ENCODE data around the gene CDH24.

Gene CDH24

DNA sequence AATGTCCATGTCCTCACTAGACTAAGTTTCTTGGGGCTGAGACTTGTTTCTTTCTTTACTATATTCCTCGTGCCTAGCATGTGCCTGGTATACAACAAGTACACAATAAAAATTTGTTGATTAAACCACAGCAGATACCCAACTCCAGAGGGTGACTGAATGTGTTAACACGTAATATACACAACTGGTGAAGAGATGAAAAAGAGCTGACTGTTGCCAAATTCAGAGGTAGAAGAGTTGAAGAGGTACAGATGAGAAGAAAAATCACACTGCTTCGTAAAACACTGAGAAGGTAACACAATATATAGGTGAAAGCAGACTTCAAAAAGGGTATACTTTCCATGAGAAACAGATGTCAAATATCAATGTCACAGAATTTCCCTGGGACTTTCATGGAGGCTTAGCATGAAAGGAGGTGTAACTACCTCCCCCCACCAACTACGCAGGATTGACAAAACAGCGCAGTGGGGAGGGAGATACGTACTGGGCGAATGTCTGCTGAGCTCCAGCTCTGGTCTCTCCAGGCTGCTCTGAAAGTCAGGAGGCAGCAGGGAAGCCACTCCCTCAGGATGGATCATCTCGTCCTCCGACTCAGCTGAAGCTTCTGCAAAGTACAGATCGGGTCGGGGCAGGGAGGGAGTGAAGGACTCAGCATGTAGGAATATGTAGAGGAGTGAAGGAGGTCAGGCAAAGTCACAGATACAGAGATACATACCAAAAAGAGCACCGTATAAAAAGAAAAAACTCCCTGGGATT is 32.4 kb upstream of the CDH24 start:
- TF ChIP-seq, protein P1, sequence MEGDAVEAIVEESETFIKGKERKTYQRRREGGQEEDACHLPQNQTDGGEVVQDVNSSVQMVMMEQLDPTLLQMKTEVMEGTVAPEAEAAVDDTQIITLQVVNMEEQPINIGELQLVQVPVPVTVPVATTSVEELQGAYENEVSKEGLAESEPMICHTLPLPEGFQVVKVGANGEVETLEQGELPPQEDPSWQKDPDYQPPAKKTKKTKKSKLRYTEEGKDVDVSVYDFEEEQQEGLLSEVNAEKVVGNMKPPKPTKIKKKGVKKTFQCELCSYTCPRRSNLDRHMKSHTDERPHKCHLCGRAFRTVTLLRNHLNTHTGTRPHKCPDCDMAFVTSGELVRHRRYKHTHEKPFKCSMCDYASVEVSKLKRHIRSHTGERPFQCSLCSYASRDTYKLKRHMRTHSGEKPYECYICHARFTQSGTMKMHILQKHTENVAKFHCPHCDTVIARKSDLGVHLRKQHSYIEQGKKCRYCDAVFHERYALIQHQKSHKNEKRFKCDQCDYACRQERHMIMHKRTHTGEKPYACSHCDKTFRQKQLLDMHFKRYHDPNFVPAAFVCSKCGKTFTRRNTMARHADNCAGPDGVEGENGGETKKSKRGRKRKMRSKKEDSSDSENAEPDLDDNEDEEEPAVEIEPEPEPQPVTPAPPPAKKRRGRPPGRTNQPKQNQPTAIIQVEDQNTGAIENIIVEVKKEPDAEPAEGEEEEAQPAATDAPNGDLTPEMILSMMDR (IDR thresholded peaks at IDR 0.05; ENCODE audit: low read depth, low read length): no peak
- no peak for DNase-seq (ENCODE audit: low read depth in 2 of 2)
- no peak overlapping the region for H3K4me3 ChIP-seq (replicated peaks in 1 of 2; ENCODE audit: low read depth in 2 of 2, low read length in 2 of 2)

GRCh38 chr14:23086565-23086964 is 29.2 kb upstream of the CDH24 start:
- H3K4me3 ChIP-seq (replicated peaks in 1 of 2; ENCODE audit: low read depth in 2 of 2, low read length in 2 of 2): no peak overlapping the region
- TF ChIP-seq, protein P1 (IDR thresholded peaks at IDR 0.05; ENCODE audit: low read depth, low read length): no peak
- DNase-seq (ENCODE audit: low read depth in 2 of 2): no peak

DNA sequence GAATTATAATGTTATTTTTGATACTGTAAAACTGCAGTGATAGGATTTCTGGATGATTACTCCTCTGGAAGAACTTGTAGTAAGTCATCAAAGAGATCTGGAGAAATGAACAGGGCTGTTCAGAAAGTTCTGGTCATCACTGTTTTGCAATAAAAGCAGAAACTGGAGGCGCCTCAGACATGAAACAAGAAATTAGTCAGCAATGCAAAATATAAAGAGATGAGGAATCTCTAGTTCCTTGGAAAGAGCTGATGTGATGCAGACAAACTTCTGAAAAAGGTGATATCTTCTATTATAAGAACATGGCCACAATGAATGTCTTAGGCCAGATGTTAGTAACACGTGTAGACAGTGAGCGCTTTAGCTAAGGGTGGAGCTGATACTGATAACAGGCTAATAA is 28.1 kb upstream of the CDH24 start:
- peak; percentile 24 to 63 for DNase-seq (ENCODE audit: low read depth in 2 of 2)
- TF ChIP-seq, protein P1 (IDR thresholded peaks at IDR 0.05; ENCODE audit: low read depth, low read length): no peak
- H3K4me3 ChIP-seq (replicated peaks in 1 of 2; ENCODE audit: low read depth in 2 of 2, low read length in 2 of 2): no peak overlapping the region

GRCh38 chr14:23080474-23080873 is 23.2 kb upstream of the CDH24 start:
- DNase-seq (ENCODE audit: low read depth in 2 of 2): no peak
- TF ChIP-seq, protein P1 (IDR thresholded peaks at IDR 0.05; ENCODE audit: low read depth, low read length): no peak

GRCh38 chr14:23079716-23080115 is 22.4 kb upstream of the CDH24 start:
- peak in 1 of 2 donors; percentile 40 for DNase-seq (ENCODE audit: low read depth in 2 of 2)
- TF ChIP-seq, protein P1 (IDR thresholded peaks at IDR 0.05; ENCODE audit: low read depth, low read length): no peak
- H3K4me3 ChIP-seq (replicated peaks in 1 of 2; ENCODE audit: low read depth in 2 of 2, low read length in 2 of 2): no peak overlapping the region

More at GRCh38 chr14:23080474-23080873, 23.2 kb upstream of the CDH24 start:
- H3K4me3 ChIP-seq (replicated peaks in 1 of 2; ENCODE audit: low read depth in 2 of 2, low read length in 2 of 2): no peak overlapping the region

- DNase-seq (ENCODE audit: low read depth in 2 of 2): peak; percentile 95 to 98
- TF ChIP-seq, protein P1 (IDR thresholded peaks at IDR 0.05; ENCODE audit: low read depth, low read length): no peak
These were observed 21.4 kb upstream of the CDH24 start for GRCh38 chr14:23078692-23079116.

More at GRCh38 chr14:23078692-23079116, 21.4 kb upstream of the CDH24 start:
- no peak overlapping the region for H3K4me3 ChIP-seq (replicated peaks in 1 of 2; ENCODE audit: low read depth in 2 of 2, low read length in 2 of 2)

All from cardiac fibroblast (primary cell).